A673 (cell line): ENCODE results near the gene EOMES. TPM values are rescaled to one million over a fixed set of nuclear protein-coding genes. Genes with fewer than 3 reads are reported as not detected.

Source experiments
- BruUV-seq: library from RNA; stranded (reverse); fragments of 400-500 nt; replicated peaks from 2 replicates; lab custom pipeline; 2021; lab: Mats Ljungman, UMichigan
- CTCF ChIA-PET: fragments of 300-600 bp; sonication (Branson Sonifier 250); formaldehyde crosslinking; loops from one replicate; lab custom pipeline; 2022; ENCODE audit warnings: antibody characterized with exemption; lab: Charles Lee
- POLR2A ChIA-PET: fragments of 300-600 bp; sonication (Branson Sonifier 250); formaldehyde crosslinking; loops from one replicate; lab custom pipeline; 2022; ENCODE audit warnings: antibody characterized with exemption; ENCODE audit not compliant: low non-redundant PET; lab: Charles Lee
- DNase-seq: peaks from one replicate; pipeline ENCODE4 v3.0.0-alpha.2; 2015; ENCODE audit warnings: low spot score
- H3K27ac ChIP-seq: fragments of 200-600 bp; sonication (generic); 2 replicates; pipeline ENCODE4 v1.5.1; 2016; ENCODE audit warnings: mixed run types, low read depth, mild to moderate bottlenecking, mixed read lengths, antibody characterized with exemption, low read length; ENCODE audit not compliant: poor library complexity, severe bottlenecking
- H3K27me3 ChIP-seq: fragments of 200-600 bp; sonication (generic); replicated peaks from 2 replicates; pipeline ENCODE4 v1.6.1; 2017; ENCODE audit warnings: mixed run types, low read depth, mild to moderate bottlenecking, mixed read lengths, antibody characterized with exemption, low read length; ENCODE audit not compliant: insufficient read depth, poor library complexity
- H3K36me3 ChIP-seq: fragments of 200-600 bp; sonication (generic); 2 replicates; pipeline ENCODE4 v1.6.1; 2016; ENCODE audit warnings: mixed run types, mild to moderate bottlenecking, mixed read lengths, antibody characterized with exemption, low read length; ENCODE audit not compliant: insufficient read depth, poor library complexity, severe bottlenecking
- H3K4me1 ChIP-seq: fragments of 200-600 bp; sonication (generic); 2 replicates; pipeline ENCODE4 v1.6.1; 2017; ENCODE audit warnings: mixed run types, mild to moderate bottlenecking, mixed read lengths, antibody characterized with exemption, low read length; ENCODE audit not compliant: insufficient read depth, poor library complexity, severe bottlenecking
- H3K4me3 ChIP-seq: fragments of 200-600 bp; sonication (generic); 2 replicates; pipeline ENCODE4 v1.5.1; 2016; ENCODE audit warnings: low read depth, mixed run types, mild to moderate bottlenecking, mixed read lengths, low read length; ENCODE audit not compliant: poor library complexity, severe bottlenecking
- H3K9me3 ChIP-seq: fragments of 200-600 bp; sonication (generic); 2 replicates; pipeline ENCODE4 v1.6.1; 2016; ENCODE audit warnings: mixed run types, low read depth, mild to moderate bottlenecking, mixed read lengths, antibody characterized with exemption, low read length; ENCODE audit not compliant: poor library complexity, severe bottlenecking
- CTCF ChIP-seq: fragments of 300-800, 200-600 bp; sonication (generic); conservative IDR thresholded peaks from 2 replicates; pipeline ENCODE4 v1.5.1; 2017; ENCODE audit warnings: low read depth, mild to moderate bottlenecking, antibody characterized with exemption, low read length, moderate library complexity, mixed read lengths
- EZH2 ChIP-seq: fragments of 200-600 bp; sonication (generic); IDR thresholded peaks from 2 replicates; pipeline ENCODE4 v1.6.1; 2017; ENCODE audit warnings: borderline replicate concordance, low read depth, mild to moderate bottlenecking, mixed read lengths, antibody characterized with exemption, low read length; ENCODE audit not compliant: poor library complexity, severe bottlenecking
- intact Hi-C: fragments of 100-400 bp; cut with micrococcal nuclease; formaldehyde crosslinking; loops from one replicate; pipeline ENCODE4 v1.10.0; 2022; ENCODE audit not compliant: unreplicated experiment
- total RNA-seq: library from RNA; stranded (reverse); gene quantifications from 2 replicates; pipeline ENCODE4 v1.2.3, GENCODE V29; 2021

Gene EOMES
- total RNA-seq, 1 experiment from 2014 or later, result not detected

DNA sequence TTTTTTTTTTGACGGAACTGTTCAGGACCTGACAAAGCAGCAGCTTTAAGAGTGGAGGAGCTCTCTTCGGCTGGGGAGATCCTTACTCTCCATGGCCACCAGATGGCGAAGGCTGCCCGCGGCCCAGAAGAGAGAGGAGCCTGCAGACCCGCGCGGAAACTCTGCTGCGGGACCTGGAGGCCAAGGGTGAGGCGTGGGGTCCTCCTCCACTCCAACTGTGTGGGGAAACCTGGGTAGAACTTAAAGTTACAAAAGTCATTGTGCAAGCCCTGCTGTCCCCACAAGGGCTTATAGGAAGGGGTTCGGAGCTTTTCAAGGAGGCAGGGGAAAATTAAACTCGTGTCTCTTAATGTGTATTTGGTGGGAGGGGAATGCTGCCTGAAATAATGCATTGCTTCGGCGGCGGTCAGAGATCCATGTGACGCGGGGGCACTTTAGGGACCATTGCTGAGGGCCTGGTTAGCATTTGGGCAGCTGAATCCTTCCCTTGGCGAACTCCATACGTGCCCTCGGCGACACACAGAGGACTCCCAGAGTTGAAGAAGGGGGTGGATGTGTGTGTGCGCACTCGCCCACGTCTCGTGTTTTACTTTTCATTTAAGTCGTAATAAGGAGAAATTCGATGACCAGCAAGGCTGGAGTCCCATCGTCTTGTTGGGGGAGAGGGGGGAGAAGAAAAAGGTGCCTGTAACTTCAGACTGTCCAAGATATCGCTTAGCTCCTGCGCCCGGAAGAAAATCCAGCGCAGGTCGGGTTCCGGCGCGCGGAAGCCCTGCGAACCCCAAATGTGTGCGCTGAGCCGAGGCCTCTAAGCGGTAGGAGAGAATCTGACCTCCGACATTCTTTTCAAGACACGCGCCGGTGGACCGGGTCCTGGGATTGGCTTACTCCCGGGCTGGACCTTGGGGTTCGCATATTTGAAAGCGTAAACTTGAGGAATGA, 9.7 kb downstream of the EOMES start:
- Histone ChIP-seq H3K4me1 (no peaks in the 10 kb centered on the region), H3K27ac (no peak overlapping the region), H3K27me3 (peaks cover 72% of the 10 kb centered on the region), H3K9me3 (no peaks in the 10 kb centered on the region), H3K4me3 (peak overlapping the region; percentile 49), H3K36me3 (no peaks in the 10 kb centered on the region)
- no TSS peak for BruUV-seq
- DNase-seq, result peak; percentile 86
- CTCF ChIA-PET, result interaction anchor here (0.6 to 1.9 kb wide), 14 partner anchors 10 to 623 kb away, joined by 3 to 19 read pairs (median 6); partner anchors contain the start of gene EOMES
- intact Hi-C loops, result loop anchor here (1.0 to 2.0 kb wide), 2 partner anchors 574 to 622 kb away; no protein-coding TSS in a partner anchor
- POLR2A ChIA-PET, result no interaction called here
- TF ChIP-seq EZH2, result no peak
- TF ChIP-seq CTCF, result peak; percentile 75

DNA sequence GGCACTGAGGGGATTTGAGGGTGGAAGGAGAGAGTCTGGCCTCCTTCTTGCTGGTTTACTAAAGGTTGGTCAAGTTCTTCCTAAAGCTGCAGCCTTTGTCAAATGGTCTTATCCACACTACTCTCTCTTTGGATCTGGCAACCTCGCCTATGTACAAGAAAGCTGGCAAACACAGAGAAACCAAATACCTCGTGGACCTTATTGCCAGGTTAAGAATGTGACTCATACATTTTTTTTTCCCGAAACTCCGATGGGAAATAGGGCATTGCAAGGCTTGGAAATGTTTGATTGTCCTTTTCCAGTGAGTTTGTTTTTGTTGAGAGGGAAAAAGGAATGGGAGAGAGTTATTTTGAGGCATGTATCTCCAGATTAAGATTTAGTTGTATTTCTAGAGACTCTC, 13.9 kb downstream of the EOMES start:
- TF ChIP-seq EZH2 (no peak), CTCF (no peak)
- ChIA-PET POLR2A (no interaction called here), CTCF (no interaction called here)
- Histone ChIP-seq H3K36me3 (no peaks in the 10 kb centered on the region), H3K4me1 (no peaks in the 10 kb centered on the region), H3K4me3 (no peak overlapping the region), H3K27ac (no peak overlapping the region), H3K9me3 (no peaks in the 10 kb centered on the region), H3K27me3 (peaks cover 32% of the 10 kb centered on the region)
- DNase-seq, result no peak
- intact Hi-C loops, result no loop called here
- no TSS peak for BruUV-seq

- H3K4me1 ChIP-seq, result no peaks in the 10 kb centered on the region
- no peak for DNase-seq
- ChIA-PET CTCF (no interaction called here), POLR2A (no interaction called here)
- no peaks in the 10 kb centered on the region for H3K36me3 ChIP-seq
- intact Hi-C loops, result no loop called here
- no peak overlapping the region for H3K4me3 ChIP-seq
- no peak for TF ChIP-seq CTCF
- no peak for TF ChIP-seq EZH2
- no peak overlapping the region for H3K27ac ChIP-seq
- no TSS peak for BruUV-seq
- no peaks in the 10 kb centered on the region for H3K27me3 ChIP-seq
- no peaks in the 10 kb centered on the region for H3K9me3 ChIP-seq
Observed at GRCh38 chr3:27699067-27699466, 23.1 kb downstream of the EOMES start.
